Stimulated activated CD4-positive, alpha-beta T cell treated with anti-CD3 and anti-CD28 coated beads, TNF-alpha, amount 100 ng/mL, for 4 hours (primary cell): ENCODE results near the gene EIF2B2.
"Not testable (repeated sequence)": the region's sequence is repeated elsewhere in the genome, so short reads cannot be mapped to it uniquely, and the experiment has no call there.

Source experiments
- DNase-seq, 3 experiments: peaks; one replicate each; pipeline ENCODE4 v3.0.0-alpha.2; 2020; ENCODE audit warnings: low read depth in 3 of 3

The EIF2B2 gene

DNA sequence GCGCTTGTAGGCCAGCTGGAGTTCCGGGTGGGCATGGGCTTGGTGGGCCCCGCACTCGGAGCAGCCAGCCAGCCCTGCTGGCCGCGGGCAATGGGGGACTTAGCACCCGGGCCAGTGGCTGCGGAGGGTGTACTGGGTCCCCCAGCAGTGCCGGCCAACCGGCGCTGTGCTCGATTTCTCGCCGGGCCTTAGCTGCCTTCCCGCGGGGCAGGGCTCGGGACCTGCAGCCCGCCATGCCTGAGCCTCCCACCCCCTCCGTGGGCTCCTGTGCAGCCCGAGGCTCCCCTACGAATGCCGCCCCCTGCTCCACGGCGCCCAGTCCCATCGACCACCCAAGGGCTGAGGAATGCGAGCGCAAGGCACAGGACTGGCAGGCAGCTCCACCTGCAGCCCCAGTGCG, 8.5 kb upstream of the EIF2B2 start:
- not testable (repeated sequence) for DNase-seq

DNA sequence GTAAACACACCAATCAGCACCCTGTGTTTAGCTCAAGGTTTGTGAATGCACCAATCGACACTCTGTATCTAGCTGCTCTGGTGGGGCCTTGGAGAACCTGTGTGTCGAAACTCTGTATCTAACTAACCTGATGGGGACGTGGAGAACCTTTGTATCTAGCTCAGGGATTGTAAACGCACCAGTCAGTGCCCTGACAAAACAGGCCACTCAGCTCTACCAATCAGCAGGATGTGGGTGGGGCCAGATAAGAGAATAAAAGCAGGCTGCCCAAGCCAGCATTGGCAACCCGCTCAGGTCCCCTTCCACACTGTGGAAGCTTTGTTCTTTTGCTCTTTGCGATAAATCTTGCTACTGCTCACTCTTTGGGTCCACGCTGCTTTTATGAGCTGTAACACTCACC, 6.9 kb upstream of the EIF2B2 start:
- not testable (repeated sequence) for DNase-seq

DNA sequence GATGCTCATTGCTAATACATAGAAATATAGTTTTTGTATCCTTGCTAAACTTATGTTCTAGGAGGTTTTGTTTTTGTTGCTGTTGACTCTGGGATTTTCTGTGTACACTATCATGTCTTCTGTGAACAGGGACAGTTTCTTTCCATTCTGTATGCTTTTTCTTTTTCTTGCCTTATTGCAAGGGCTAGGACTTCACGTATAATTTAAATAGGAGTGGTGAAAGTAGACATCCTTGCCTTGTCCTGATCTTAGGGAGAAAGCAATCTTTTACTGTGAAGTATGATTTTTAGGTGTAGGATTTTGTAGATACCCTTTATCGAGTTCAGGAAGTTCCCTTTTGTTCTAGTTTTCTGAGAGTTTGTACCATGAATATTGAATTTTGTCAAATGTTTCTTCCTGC, 1.5 kb upstream of the EIF2B2 start:
- DNase-seq, result no peak

DNA sequence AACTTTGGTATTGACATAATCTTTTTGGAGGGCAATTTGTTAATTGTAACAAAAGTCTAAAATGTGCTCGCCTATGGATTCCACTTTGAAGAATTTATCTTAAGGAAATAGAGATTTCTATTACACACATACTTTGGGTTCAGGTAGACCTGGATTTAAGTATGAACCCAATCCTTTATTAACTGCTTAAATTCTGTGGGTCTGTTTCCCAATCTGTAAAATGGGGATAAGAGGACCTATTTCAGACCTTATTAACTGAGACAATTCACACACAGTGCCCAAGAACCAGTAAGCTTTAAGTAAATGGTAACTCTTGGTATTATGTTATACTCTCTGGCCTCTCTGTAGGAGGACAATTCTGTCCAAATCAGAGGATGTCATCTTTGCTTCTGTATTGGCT, 822 bp upstream of the EIF2B2 start:
- no peak for DNase-seq

DNA sequence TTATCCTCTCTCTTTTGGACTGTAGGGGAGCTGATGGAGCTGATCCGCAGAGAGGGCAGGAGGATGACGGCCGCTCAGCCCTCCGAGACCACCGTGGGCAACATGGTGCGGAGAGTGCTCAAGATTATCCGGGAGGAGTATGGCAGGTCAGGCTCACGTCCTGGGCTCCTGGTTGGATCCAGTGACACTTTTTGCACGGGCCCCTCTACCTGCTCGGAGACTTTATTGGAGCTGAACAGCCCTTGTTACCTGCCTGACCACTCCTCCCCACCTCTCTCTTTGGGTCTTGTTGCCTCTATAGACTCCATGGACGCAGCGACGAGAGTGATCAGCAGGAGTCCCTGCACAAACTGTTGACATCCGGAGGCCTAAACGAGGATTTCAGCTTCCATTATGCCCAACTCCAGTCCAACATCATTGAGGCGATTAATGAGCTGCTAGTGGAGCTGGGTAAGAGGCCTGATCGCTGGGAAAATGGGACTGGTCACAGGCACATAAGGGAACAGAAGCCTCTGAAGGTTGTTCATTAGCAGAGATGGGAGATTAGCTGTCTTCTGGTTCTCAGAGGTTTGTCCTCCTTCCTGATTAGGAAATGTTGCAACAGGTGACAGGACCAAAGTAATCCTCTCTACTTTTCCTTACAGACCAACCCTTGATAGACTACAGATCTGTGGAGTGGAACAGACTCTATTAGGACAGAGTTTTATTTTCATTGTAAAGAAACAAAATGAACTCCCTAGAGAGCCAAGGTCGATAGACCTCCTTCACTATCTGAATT, 718 bp downstream of the EIF2B2 start:
- no peak for DNase-seq

DNA sequence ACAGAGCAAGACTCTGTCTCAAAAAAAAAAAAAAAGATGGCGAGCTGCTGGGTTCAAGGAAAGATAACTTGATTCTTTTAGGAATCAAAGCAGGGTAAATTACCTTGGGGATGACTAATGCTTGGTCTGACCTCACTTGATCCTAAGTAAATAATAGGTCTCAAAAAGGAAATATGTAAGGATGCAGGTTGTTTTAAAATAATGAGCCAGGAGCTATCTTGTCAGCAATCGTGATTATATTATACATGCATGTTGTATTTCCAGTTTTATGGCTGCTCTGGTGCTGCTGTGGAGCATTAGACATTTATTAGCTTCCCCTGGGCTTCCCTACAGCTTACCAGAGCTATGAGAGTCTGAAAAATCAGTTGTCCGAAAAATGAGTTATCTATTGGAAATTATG, 2.6 kb downstream of the EIF2B2 start:
- DNase-seq, result no peak

DNA sequence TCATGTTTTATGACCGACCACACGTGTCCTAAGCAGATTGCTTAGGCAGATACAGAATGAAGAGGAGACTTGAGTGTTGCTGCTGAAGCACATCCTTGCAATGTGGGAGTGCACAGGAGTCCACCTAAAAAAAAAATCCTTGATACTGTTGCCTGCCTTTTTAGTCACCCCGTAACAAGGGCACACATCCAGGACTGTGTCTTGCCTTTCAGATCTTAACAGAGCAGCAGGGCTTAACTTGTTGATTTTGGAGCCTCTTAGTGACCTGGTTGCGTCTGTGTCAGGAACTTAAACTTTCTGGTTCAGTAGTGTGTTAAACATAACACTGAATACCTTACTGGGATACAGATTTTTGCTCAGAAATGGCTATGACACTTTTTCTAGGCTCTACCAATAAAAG, 6.5 kb downstream of the EIF2B2 start:
- no peak for DNase-seq

DNA sequence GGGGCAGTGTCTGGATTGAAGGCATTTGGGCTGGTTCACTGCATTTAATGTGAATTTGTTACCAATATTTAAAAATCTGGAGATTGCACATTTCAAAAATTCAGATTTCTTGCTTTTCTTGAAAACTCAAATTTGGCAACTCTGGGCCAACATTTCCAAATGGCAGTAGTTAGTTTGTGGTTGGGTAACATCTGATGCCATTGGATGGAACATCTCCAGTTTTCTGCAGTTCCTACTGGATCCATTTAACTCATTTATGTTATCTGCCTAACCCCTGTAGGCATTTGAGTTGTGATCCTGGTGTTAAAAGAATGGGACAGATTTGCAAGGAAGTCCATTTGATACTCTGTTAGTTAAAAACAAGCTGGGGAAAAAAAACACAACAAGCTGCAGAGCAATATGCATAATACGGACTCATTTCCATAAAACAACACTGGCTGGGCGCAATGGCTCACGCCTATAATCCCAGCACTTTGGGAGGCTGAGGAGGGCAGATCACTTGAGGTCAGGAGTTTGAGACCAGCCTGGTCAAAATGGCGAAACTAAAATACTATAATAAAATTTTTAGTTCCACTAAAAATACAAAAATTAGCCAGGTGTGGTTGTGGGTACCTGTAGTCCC, 7.9 kb downstream of the EIF2B2 start:
- no peak for DNase-seq

DNA sequence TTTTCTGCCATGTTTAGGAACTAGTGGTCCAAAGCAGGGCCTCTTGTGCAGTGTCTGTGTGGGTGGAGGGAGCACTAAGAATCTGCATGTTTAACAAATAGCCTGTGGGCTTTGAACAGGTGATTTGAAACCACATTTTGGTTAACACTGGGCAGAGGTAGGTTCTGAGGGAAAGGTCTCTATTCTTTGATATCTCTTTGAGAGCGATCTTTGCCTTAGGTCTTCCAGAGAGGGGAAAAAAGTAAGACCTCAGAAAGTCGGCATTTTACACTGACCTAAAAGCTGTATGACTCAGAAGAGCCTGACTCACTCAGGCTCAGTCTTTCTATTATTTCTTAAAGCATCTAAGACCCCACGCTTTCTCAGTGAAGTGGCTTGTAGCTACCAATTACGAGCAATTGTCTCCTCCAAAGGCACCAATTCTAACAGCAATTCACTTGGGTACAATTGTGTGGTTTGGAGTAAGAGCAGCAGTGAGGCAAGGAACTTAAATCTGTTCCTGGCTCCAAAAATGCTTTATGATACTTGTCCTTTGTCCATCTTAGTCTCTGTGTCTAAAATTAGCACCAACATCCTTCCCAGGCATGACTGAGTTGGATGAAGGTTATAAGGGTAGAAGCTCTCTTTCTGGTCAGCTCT, 8.8 kb downstream of the EIF2B2 start:
- DNase-seq, result no peak

DNA sequence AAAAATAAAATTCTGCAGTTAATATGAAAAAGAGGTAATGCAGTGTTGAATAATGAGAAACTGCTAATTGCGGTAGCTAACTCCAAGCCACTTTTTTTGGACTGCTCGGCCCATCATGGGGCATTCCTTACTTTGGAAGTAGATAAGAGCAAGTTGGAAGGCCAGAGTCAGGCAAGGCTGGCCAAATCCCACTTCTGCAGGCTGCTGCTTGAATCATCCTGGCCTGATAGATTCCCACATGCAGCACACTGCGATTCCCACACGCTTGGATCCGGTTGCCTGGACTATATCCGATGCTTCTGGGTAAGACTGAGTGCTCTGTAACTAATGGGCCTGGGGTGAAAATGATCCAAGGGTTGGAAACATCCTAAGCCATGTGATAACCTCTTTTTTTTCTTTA, 10.6 kb downstream of the EIF2B2 start:
- DNase-seq, result no peak

DNA sequence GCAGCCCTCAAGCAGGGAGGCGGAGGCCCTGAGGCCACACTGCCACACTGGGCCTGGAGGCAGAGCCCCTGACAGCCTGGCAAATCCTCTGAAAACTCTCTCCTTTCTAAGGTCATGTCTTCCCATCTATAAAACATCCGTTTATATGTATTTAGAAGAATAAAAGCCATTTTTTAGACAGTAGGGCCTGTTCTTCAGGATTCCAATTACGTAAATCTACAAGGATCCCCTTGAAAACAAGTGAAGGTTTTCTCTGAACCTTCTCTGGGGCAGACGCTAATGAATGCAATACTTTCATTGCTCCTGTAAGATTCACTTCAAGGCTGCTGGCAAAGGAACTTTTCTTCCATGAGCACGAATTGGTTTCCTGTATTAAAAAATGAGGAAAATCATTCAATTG, 12.8 kb downstream of the EIF2B2 start:
- DNase-seq, result no peak

DNA sequence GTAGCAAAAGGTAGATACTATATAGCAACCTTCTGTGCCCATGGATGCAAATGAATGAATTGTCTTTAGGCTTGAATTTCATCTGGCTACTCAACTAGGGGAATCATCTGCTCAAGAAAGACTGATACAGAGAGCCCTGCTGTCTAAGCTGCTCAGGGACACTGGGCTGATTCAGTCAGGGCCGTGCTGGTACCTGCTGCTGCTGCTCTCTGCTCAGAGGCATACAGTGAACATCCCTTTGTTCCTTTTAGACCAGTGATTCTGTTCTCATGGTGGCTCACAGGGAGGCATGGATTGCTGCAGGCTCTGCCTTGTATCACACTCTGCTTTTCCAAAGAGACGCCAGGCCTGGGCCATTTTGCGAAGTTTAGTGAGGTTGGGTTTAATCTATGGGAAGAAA, 14.1 kb downstream of the EIF2B2 start:
- DNase-seq, result no peak

DNA sequence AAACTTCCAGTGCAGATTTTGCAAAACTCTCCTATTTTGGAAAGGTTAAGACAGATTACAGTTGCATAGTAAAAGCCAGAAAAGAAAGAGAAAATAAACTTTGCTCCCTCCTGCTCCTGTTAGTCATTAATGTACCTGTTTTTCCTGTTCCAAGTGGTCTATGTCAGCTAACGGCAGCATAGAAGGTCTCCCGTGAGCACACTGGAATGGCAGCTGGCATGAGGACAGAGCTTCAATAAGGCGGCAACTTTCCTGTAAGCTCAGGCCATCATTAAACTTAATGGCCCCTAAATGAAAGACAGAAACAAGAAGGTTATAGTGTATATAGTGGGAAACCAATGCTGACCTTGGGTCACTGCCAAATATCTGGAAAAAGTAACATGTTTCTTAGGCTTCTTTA, 16.0 kb downstream of the EIF2B2 start:
- DNase-seq, result no peak

DNA sequence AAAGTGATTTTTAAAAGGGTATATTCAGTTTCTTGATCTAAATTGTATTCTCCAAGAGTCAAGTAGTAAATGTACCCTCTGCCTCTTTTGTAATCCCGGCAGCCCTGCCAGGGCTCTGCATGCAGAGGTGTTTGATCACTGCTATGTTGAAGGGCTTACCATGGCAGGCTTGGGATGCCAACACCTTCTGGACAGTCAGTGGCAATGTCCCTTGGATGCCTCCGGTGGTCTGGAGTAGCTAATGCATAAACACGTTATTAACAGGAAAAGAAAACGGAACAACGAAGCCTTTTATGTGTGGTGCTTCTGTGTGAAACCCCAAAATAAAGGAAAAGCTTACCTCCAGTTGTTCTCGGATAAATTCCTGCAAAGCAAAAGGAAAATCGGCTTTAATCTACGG, 19.9 kb downstream of the EIF2B2 start:
- DNase-seq, result no peak

DNA sequence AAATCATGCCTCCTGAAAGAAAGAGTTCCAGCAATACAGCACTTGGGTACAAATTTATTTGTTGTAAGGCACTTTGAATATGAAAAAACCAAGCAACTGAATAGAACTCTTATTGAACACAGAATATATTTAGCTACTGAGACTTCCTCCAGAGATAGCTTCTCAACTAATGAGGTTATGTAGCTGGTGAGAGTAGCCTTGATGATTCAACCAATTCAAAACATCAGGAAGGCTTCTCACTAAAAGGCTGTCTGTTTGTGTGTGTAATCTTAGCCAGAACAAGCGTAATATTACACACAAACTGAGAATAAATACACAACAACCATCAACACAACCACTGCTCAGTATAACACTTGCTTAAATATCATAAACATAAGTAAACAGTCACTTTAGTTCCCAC, 20.4 kb downstream of the EIF2B2 start:
- DNase-seq, result no peak

DNA sequence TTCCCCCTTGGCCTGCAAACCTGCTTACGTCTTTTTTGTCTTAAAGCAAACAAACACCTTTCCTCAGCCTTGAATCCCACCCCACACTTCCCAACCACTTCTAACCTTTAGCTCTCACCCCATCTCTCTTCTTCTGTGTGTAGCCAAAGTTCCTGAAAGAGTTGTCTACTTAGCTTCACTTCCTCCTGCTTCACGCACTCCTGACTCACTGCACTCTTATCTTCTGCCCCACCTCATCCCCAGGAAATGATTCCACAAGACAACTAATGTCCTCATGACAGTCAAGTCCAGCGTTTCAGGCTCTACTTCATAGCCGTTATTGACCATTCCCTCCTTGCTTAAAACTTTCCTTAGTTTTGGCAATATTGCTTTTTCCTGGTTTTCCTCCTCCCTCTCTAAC, 22.4 kb downstream of the EIF2B2 start:
- DNase-seq, result no peak

DNA sequence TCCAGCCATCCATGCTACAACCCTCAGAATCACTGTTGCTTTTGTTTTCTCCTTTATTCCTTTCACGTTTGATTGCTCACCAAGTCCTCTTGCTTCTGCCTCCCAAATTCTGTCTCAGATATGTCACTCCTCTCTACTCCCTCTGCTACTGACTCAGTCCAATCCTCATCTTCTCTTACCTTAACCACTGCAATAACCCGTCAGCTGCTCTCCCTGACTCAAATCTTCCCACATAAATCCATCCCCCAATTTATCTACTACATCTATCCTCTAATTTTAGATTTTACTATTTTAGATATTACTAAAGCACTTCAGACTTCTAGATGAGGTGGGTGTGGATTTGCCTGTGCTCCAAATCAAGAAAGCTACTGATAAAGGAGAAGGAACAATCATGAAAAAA, 23.2 kb downstream of the EIF2B2 start:
- no peak for DNase-seq

DNA sequence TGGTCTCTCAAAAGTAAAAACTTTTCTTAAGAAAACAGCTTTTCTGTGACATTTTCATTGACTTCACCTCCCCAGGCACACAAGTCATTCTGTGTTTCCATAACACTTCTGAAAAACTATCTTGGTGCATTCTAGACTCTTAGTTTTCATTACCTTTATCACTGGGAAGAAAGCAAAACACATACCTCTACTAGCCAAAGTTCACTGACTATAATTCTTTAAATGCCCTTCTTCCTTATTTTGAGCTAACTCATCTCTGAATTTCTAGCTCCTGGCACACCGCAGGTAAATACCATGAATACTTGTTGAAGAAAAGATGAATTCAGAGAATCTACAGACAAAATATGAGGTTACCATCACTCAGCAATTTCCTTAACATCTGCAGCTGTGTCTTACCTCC, 27.4 kb downstream of the EIF2B2 start:
- no peak for DNase-seq

DNA sequence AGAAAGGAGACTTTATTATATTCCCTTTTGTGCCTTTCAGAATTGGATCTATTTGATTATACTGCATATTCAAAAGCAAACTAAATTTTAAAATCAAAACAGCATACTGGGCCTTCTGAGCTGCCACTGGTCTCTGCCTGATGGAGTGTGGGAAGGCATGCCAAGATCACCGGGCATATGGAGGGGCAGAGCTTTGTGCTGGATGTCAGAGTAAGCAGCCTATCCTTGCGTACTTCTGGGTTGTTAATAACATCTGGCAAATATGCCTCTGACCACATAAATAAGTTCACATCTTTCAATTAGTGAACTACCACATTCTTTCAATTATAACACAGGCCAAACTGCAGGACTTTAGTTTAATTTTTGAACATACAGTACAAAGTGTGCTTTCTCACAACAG, 30.2 kb downstream of the EIF2B2 start:
- DNase-seq, result no peak

DNA sequence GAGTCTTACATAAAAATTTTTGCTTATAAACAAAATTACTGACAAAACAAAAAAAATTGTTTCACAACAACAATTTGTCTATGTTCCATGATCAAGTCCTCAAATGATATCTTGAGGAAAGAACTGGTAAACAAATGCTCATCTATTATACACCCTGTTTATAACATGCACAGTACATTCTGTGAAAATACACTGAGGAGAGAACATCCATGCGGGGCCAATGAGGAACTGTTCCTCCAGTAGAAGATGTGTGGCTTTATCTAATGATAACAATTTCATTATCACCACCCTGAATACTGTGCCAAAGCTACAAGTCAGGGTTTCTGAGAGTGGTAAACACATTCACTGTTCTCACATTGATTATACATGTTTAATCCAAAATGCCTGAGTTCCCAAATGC, 37.8 kb downstream of the EIF2B2 start:
- no peak for DNase-seq

DNA sequence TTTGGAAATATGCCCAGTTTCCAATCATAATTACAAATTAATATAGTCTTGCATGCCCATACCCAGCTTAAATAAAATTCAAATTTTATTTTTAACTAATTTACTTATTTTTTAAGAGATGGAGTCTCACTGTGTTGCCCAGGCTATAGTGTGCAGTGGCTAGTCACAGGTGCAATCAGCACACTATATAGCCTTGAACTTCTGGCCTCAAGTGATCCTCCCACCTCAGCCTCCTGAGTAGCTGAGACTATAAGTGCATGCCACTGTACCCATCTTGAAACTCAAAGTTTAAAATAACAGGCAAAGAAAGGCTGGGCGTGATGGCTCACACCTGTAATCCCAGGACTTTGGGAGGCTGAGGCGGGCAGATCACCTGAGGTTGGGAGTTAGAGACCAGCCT, 38.2 kb downstream of the EIF2B2 start:
- DNase-seq, result no peak

DNA sequence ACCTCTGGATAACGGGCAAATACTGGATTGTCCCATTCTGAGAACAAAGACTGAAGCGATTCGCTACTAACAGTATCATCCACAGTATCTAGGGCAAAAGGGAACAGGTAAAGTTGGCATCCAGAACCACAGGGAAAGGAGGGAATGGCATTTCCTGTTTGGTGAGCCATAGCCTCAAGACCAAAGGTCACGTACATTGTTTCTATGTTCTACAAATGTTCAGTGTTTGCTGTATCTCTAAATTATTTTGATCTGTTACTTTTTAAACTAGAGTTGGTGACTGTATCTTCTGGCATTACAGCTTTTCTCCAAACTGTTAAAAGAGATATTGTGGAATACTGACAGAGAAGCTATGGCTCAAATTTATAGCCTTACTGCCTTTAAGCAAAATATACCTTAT, 38.9 kb downstream of the EIF2B2 start:
- no peak for DNase-seq

DNA sequence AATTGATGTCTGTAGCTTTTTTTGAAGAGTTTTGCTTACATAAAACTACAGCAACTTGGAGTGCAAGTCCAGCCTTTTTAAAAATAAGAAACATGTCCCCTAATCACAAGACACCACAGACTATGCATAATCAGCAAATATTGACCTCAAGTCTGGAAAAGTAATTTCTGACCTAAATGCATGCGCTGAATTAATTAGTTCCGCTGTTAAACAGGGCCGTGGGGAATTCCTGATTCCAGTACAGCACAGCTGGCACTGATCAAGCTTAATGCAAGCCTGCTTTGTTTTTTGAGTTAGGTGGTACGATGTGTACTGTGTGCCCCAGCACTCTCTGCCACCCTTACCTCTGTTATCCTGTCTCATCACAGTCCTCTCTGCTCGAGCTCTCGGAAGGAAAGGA, 39.3 kb downstream of the EIF2B2 start:
- DNase-seq, result no peak
